Activated naive CD4-positive, alpha-beta T cell treated with anti-CD3 and anti-CD28 coated beads, Interleukin-2, amount 10 ng/mL, durations not matched to agents 7 days and 5 days (primary cell): ENCODE measurements around the gene ECSIT.

ENCODE experiments used
- CTCF ChIA-PET: fragments of 350-600 bp; sonication (Branson Sonifier 250); formaldehyde crosslinking; loops from one replicate; lab custom pipeline; 2021; ENCODE audit warnings: antibody characterized with exemption; lab: Charles Lee
- DNase-seq: peaks from one replicate; pipeline ENCODE4 v3.0.0-alpha.2; 2020
- H3K27ac Mint-ChIP-seq: one replicate; pipeline ENCODE4 v1.8.0; 2021; ENCODE audit warnings: mild to moderate bottlenecking, moderate library complexity, mixed read lengths
- H3K27me3 Mint-ChIP-seq: one replicate; pipeline ENCODE4 v1.8.0; 2021; ENCODE audit warnings: mild to moderate bottlenecking, mixed read lengths
- H3K36me3 Mint-ChIP-seq: one replicate; pipeline ENCODE4 v1.8.0; 2021; ENCODE audit warnings: mixed read lengths
- H3K4me1 Mint-ChIP-seq: one replicate; pipeline ENCODE4 v1.8.0; 2021; ENCODE audit warnings: mixed read lengths
- H3K4me3 Mint-ChIP-seq: one replicate; pipeline ENCODE4 v1.8.0; 2021; ENCODE audit warnings: mild to moderate bottlenecking, moderate library complexity, mixed read lengths
- H3K9me3 Mint-ChIP-seq: one replicate; pipeline ENCODE4 v1.8.0; 2021; ENCODE audit warnings: mixed read lengths

The ECSIT gene

GRCh38 chr19:11505032-11505503, 23.9 kb downstream of the ECSIT start:
- peaks cover 12% of the 10 kb centered on the region for H3K36me3 Mint-ChIP-seq
- no peaks in the 10 kb centered on the region for H3K27me3 Mint-ChIP-seq
- no peaks in the 10 kb centered on the region for H3K9me3 Mint-ChIP-seq
- CTCF ChIA-PET = no interaction called here
- DNase-seq = peak; percentile 98
- H3K27ac Mint-ChIP-seq = peak overlapping the region; percentile 95
- peak overlapping the region; percentile 91 for H3K4me3 Mint-ChIP-seq
- H3K4me1 Mint-ChIP-seq = peaks cover 26% of the 10 kb centered on the region

DNA sequence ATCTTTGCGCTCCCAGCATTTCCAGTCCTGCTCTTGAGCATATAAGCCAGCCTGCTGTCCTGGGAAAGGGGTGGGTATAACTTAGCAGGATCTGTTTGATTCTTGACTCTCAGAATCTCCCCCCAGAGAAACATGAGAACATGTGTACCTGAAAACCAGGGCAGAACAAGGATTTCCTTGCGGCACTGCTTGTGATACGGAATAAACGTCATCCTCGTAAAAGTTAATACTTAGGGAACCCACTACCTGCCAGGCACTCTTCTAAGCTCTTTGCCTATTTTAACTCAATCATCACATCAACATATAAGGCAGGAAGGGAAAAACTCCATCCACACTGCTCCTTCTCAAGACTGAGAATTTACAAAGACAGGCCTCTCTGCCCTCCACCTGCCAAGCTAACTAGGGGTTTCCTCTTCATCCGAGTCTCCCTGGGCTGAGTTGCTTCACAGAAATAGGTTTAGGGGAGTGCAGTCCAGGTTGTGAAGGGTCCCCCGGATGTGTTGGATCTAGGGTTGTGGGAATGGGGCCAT, 24.4 kb downstream of the ECSIT start:
- H3K27me3 Mint-ChIP-seq = no peaks in the 10 kb centered on the region
- peaks cover 26% of the 10 kb centered on the region for H3K4me1 Mint-ChIP-seq
- no peaks in the 10 kb centered on the region for H3K9me3 Mint-ChIP-seq
- no peak for DNase-seq
- H3K36me3 Mint-ChIP-seq = peaks cover 13% of the 10 kb centered on the region
- peak overlapping the region; percentile 89 for H3K27ac Mint-ChIP-seq
- H3K4me3 Mint-ChIP-seq = peak overlapping the region; percentile 91
- CTCF ChIA-PET = no interaction called here

- H3K4me1 Mint-ChIP-seq = peaks cover 11% of the 10 kb centered on the region
- no peak overlapping the region for H3K27ac Mint-ChIP-seq
- H3K27me3 Mint-ChIP-seq = no peaks in the 10 kb centered on the region
- H3K9me3 Mint-ChIP-seq = no peaks in the 10 kb centered on the region
- H3K4me3 Mint-ChIP-seq = no peak overlapping the region
- peaks cover 22% of the 10 kb centered on the region for H3K36me3 Mint-ChIP-seq
- CTCF ChIA-PET = no interaction called here
- DNase-seq = no peak
Measured at GRCh38 chr19:11499890-11500420, 29.0 kb downstream of the ECSIT start.

- peaks cover 24% of the 10 kb centered on the region for H3K36me3 Mint-ChIP-seq
- CTCF ChIA-PET = no interaction called here
- no peaks in the 10 kb centered on the region for H3K9me3 Mint-ChIP-seq
- H3K27ac Mint-ChIP-seq = no peak overlapping the region
- no peak overlapping the region for H3K4me3 Mint-ChIP-seq
- no peaks in the 10 kb centered on the region for H3K27me3 Mint-ChIP-seq
- DNase-seq = no peak
- H3K4me1 Mint-ChIP-seq = peaks cover 4% of the 10 kb centered on the region
Measured at GRCh38 chr19:11499220-11499726, 29.7 kb downstream of the ECSIT start.

DNA sequence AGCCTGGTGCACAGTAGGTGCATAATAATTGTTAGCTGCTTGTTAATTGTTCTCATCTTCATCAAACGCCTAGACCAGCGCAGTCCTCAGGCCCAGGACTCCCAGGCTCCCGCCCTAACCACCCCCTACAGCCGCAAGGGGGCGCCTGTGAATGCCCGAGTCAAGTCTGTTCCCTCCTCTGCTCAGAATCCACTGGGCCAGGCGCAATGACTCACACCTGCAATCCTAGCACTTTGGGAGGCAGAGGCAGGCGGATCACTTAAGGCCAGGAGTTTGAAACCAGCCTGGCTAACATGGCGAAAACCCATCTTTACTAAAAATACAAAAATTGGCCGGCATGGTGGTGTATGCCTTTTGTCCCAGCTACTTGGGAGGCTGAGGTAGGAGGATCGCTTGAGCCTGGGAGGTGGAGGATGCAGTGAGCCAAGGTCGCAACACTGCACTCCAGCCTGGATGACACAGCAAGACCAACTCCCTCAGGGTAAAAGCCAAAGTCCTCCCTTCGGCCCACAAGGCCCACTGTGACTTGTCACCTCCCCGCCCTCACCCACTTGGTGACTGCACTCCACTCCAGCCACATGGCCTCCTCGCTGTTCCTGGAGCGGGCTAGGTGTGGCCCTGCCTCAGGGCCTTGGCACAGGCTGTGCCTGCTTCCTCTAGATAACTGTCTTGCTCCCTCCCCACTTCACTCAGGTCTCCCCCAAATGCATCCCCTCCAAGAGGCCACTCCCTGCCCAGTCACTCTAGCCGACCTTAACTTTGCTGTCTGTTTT, 32.4 kb downstream of the ECSIT start:
- Mint-ChIP-seq H3K36me3 (peaks cover 23% of the 10 kb centered on the region), H3K27ac (no peak overlapping the region), H3K4me3 (no peak overlapping the region), H3K9me3 (no peaks in the 10 kb centered on the region), H3K4me1 (no peaks in the 10 kb centered on the region), H3K27me3 (no peaks in the 10 kb centered on the region)
- CTCF ChIA-PET = interaction anchor here (0.6 to 2.5 kb wide), 4 partner anchors 14 to 91 kb away, joined by 3 to 10 read pairs (median 3); no protein-coding TSS in a partner anchor
- peak; percentile 72 for DNase-seq

- H3K9me3 Mint-ChIP-seq = no peaks in the 10 kb centered on the region
- no peaks in the 10 kb centered on the region for H3K4me1 Mint-ChIP-seq
- H3K36me3 Mint-ChIP-seq = peaks cover 23% of the 10 kb centered on the region
- CTCF ChIA-PET = interaction anchor here (0.6 to 2.5 kb wide), 4 partner anchors 13 to 92 kb away, joined by 3 to 10 read pairs (median 3); no protein-coding TSS in a partner anchor
- peak overlapping the region; percentile 49 for H3K27ac Mint-ChIP-seq
- H3K27me3 Mint-ChIP-seq = no peaks in the 10 kb centered on the region
- H3K4me3 Mint-ChIP-seq = no peak overlapping the region
- DNase-seq = no peak
Measured at GRCh38 chr19:11495885-11496284, 33.0 kb downstream of the ECSIT start.

- no peaks in the 10 kb centered on the region for H3K4me1 Mint-ChIP-seq
- H3K4me3 Mint-ChIP-seq = no peak overlapping the region
- H3K36me3 Mint-ChIP-seq = peaks cover 24% of the 10 kb centered on the region
- no peaks in the 10 kb centered on the region for H3K27me3 Mint-ChIP-seq
- no peak overlapping the region for H3K27ac Mint-ChIP-seq
- DNase-seq = no peak
- CTCF ChIA-PET = interaction anchor here (1.1 to 2.5 kb wide), 3 partner anchors 13 to 92 kb away, joined by 3 to 10 read pairs (median 3); no protein-coding TSS in a partner anchor
- H3K9me3 Mint-ChIP-seq = no peaks in the 10 kb centered on the region
Measured at GRCh38 chr19:11495481-11495880, 33.5 kb downstream of the ECSIT start.

DNA sequence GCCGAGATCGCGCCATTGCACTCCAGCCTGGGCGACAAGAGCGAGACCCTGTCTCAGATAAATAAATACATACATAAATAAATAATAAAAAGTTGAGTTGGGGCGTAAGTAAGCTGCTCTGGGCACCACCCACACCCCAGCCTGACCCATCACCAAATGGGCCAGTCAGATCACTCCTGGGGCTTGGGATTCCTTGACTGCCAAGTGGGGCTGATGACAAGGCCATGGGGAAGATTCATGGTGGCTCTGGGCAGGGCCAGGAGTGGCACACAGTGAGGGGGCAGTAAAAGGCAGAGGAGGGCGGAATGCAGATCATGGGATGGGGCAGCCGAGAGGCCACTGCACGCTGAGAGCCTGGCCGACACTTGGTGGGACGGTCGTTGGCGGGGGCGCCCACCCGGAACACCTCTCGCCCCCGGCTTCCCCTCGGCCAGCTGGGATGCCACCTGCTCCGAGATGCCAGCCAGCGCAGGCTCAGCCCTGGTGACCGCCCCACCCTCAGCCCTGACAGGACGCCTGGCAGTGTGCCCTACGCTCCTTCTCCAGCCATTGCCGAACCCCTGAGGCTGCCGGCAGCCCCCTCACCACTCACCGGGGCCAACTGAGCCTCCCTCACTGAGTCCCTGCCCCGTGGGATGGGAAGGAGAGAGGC, 34.2 kb downstream of the ECSIT start:
- Mint-ChIP-seq H3K27ac (no peak overlapping the region), H3K36me3 (peaks cover 25% of the 10 kb centered on the region), H3K27me3 (no peaks in the 10 kb centered on the region), H3K4me3 (no peak overlapping the region), H3K9me3 (no peaks in the 10 kb centered on the region), H3K4me1 (no peaks in the 10 kb centered on the region)
- DNase-seq = no peak
- CTCF ChIA-PET = interaction anchor here (1.1 to 2.5 kb wide), 4 partner anchors 12 to 93 kb away, joined by 3 to 10 read pairs (median 4); no protein-coding TSS in a partner anchor

DNA sequence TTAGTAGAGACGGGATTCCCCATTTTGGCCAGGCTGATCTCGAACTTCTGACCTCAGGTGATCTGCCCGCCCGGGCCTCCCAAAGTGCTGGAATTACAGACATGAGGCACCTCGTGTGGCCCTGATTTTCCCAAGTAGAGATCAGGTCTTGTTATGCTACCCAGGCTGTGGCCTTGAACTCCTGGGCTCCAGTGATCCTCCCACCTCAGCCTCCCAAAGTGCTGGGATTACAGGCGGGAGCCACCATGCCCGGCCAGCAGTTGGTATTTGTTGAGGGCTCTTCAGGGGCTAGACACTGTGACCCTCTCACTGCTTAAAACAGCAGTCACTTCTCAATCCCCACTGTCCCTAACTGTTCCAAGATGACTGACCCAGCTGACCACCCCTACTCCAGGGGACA, 39.6 kb downstream of the ECSIT start:
- Mint-ChIP-seq H3K4me1 (peaks cover 4% of the 10 kb centered on the region), H3K4me3 (no peak overlapping the region), H3K27me3 (no peaks in the 10 kb centered on the region), H3K27ac (no peak overlapping the region), H3K9me3 (no peaks in the 10 kb centered on the region), H3K36me3 (peaks cover 27% of the 10 kb centered on the region)
- CTCF ChIA-PET = no interaction called here
- DNase-seq = no peak

DNA sequence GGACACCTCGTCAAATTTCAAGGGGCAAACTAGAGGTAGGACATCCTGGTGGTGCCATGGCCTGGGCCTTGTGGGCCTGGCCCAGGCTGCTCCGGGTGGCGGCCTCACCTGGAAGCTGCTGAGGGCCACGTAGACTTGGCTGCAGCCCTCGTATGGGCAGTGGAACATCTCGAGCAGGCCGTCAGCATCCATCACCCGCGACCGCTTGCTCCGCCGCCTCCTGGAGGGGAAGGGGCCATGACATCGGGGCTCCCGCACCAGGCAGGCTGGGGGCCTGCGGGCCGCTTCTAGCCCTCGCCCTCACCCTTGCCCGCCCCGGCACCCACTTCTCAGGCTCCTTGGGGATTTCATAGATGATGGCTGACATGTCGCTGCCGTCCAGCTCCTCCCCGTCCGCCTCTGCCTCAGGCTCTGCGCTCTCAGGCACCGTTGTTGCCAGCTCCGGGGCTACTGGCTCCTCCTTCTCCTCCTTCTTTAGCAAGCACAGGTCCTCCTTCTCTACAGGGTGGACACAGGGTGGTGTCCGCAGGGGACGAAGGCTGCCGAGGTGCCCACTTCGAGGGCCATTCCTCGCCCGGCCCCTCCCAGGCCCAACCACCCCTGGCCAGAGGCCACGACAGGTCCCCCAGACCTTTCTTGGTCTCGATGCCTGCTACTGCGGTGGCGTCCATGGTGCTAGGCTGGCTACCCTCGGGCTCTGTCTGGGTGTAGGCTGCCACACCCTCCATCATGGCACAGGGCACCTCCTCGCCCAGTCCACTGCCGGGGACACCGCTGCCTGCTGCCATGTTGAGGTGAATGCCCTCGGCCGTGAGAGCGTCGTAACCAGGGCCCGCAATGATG, 42.1 kb downstream of the ECSIT start:
- Mint-ChIP-seq H3K4me1 (peaks cover 18% of the 10 kb centered on the region), H3K27me3 (peaks cover 13% of the 10 kb centered on the region), H3K27ac (no peak overlapping the region), H3K36me3 (peaks cover 31% of the 10 kb centered on the region), H3K4me3 (no peak overlapping the region), H3K9me3 (no peaks in the 10 kb centered on the region)
- CTCF ChIA-PET = no interaction called here
- no peak for DNase-seq

GRCh38 chr19:11485245-11485837, 43.6 kb downstream of the ECSIT start:
- Mint-ChIP-seq H3K4me3 (no peak overlapping the region), H3K4me1 (peaks cover 28% of the 10 kb centered on the region), H3K27me3 (peaks cover 28% of the 10 kb centered on the region), H3K36me3 (peaks cover 24% of the 10 kb centered on the region), H3K27ac (no peak overlapping the region), H3K9me3 (no peaks in the 10 kb centered on the region)
- no peak for DNase-seq
- CTCF ChIA-PET = interaction anchor here (0.6 to 1.2 kb wide), 2 partner anchors 27 to 105 kb away, joined by 3 to 4 read pairs; no protein-coding TSS in a partner anchor

- Mint-ChIP-seq H3K9me3 (no peaks in the 10 kb centered on the region), H3K4me1 (peaks cover 33% of the 10 kb centered on the region), H3K27ac (no peak overlapping the region), H3K4me3 (no peak overlapping the region), H3K27me3 (peaks cover 46% of the 10 kb centered on the region), H3K36me3 (peaks cover 21% of the 10 kb centered on the region)
- CTCF ChIA-PET = interaction anchor here (0.6 to 2.0 kb wide), 20 partner anchors 8 to 357 kb away, joined by 3 to 19 read pairs (median 4); partner anchors contain the start of genes ELOF1, EPOR, ODAD3 and PRKCSH
- DNase-seq = no peak
Measured at GRCh38 chr19:11483366-11484111, 45.4 kb downstream of the ECSIT start.
